Measurements from ENCODE around the gene TEX9. TPM values are rescaled to one million over a fixed set of nuclear protein-coding genes. Genes with fewer than 3 reads are reported as not detected.

Gene TEX9
- polyA plus RNA-seq, 10 donors, result 1.9 to 4.3 (median 2.6) TPM

DNA sequence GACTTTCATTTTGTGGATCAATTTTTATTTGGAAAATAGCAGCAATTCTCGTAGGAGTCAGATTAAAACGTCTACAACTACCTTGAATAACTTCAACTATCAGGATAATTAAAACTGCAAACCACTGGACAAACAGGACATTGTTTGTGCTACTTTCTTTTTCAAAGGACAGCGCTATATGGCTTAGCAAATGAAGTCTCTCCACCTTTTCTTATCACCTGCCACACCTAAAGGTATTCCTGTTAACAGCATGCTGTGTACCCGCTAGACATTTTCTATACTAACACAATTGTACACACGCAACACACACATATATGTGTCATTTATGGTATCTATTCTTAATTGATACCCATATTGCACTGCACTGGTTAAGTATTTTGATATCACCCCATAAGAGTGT, 80.5 kb downstream of the TEX9 start:
- DNase-seq, result no peak

DNA sequence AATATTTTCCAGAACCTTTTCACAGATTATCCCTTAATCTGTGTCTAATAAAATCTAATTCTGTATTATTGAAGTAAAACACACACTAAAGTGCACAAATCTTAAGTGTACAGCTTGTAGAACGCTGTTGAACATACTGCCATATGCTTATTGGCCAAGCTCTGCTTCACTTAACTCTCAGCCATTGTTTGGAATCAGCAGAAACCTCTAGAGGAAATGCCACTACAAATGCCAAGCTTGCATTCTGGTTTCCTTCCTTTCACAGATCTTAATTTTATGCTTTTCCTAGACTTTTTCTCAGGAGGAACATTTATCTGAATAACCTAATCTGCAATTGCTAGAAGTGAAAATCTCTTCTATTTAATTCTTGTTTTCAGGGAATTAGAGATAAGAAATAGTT, 89.6 kb downstream of the TEX9 start:
- DNase-seq, result no peak

DNA sequence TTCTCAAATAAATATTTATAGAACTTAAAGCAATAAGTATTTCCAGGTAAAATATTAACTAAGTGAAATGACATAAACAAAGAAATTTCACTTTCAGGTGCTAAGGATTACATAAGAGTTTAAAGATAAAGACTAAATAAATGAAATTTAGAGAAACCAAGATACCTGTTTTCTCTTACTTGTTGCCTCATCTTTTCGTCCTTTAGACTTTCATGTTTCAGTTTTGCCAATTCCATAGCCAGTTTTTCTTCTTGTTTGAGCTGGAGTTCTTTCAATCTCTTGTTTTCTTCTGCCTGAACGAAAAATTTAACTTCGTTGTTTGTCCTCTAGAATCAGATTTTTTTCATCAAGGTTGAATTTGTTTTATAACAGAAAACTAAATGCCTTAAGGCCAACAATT, 91.0 kb downstream of the TEX9 start:
- DNase-seq, result no peak

DNA sequence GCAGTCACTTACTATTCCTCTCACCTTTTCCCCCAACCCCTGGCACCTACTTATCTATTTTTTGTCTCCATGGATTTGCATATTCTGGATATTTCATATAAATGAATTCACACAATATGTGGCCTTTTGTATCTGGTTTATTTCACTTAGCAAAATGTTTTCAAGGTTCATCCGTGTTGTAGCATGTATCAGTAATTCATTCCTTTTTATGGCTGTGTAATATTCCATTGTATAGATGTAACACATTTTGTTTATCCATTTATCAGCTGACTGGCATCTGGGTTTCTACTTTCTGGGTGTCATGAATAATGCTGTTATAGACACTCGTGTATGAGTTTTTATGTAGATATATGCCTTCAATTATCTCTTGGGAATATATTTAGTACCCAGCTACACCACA, 93.9 kb downstream of the TEX9 start:
- no peak for DNase-seq

DNA sequence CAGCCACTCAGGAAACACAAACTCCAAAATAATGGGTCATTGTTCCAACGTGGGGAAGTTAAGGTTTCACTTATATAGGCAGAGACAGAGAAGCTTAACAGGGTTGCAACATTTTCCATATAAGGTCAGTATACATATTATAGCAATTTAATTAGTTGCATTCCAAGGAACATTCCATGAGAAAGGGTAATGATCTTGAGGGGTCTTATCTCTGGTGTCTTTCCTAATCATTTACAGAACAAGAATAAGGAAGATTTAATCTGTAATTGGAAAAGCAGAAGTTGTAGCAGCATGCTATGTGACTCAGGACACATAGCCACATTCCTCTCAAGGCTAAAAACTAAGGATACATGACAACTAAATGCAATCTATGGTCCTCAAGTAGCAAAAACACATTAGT, 94.8 kb downstream of the TEX9 start:
- DNase-seq, result peak in 1 of 3 donors; percentile 36

DNA sequence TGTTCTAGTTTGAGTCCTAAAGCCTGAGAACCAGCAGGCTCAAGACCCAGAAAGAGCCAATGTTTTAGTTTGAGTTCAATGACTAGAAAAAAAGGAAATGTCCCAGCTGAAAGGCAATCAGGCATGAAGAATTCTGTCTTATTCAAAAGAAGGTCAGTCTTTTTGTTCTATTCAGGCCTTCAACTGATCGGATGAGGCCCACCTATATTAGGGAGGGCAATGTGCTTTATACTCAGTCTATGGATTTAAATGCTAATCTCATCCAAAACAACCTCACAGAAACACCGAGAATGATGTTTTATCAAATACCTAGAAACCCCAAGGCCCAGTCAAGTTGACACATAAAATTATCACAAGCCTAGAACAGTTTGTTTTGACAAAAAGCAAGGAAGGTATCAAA, 95.7 kb downstream of the TEX9 start:
- DNase-seq, result no peak

DNA sequence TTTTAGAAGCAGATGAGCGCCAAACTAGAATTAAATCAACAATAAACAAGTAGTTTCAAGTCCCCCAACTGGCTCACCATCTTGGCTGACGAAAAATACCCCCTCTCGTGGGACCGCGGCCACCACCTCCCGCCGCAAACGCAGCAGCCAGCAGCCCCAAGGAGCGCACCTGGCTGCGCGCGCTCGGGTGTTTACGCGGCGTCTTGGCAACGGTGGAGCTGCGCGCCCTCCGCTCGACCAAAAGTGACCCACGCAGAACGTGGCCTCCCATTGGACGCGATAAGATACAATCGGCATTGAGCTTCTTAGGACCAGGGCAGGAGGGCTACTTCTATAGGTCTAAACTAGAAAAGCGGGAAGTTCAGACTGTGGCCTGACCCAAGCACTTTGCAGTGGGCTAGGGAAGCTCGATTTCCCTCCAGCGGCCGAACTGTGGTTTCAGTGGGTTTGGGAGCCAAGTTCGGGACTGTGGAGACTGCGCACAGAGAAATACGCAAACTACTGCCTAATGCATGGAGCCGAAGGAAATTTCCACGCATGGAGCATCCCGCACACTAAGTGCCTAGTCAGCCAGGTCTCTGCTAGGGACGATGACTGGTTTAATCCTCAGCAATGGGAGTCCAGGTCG, 99.8 kb downstream of the TEX9 start, which contains the start of gene MNS1:
TSS of gene MNS1 (minus strand) at position 245 of the 628 bp plus-strand sequence. CDS start at position 80, 165 bp downstream.
- DNase-seq, result peak; percentile 97 to 99 (median 98)

DNA sequence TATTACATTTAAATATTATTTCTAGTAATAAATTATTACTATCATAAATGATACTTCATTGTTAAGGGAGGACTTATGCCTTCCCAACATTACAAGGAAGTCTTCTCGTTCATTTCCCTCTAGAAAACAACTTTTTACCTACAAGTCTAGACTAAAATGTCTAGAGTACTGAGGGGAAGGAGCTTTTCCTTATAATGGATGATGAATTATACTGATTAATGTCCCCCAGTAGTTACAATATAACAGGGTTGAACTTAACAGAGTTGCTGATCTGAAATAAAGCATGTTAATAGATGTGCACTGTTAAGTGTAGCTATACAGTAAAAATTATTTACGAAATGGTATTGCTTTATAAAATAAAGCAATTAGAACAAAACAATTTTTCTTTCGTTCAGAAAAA, 102.4 kb downstream of the TEX9 start:
- no peak for DNase-seq

DNA sequence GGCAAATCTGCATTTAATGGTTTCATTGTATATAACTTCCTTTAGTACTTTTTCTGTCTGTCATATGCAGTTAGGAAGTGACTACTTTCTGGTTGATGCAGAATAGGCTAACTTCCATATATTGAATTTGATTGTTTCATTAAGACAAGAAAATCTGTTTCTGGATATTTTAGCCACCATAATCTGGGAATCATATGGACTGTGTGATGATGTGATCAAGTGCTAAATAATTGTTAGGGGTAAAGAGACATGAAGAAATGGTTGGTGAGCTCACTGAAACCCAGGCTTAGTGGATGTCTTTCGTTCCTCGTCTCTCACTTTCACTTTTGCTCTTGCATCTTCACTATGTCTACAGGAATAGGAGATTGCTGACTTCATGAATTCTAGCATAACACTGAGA, 103.2 kb downstream of the TEX9 start:
- peak in 2 of 3 donors; percentile 5 to 22 for DNase-seq

DNA sequence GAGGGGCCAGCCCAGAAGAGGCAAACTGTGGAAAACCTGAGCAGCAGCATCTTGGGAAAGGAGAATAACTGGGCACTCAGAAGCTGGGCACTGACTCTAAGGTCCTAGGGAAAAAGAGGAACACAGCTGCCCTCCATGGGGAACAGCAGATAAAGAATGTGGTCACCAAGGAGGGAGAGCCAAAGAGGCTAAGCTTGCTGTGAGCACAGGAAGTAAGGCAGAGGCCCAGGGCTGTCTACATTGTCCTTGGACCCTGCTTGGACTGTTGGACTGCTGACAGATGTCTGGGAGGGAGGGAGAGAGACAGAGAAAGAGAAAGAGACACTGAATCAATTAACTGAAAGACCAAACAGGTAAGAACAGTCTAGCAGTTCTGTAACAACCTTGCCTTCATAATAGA, 104.3 kb downstream of the TEX9 start:
- no peak for DNase-seq

DNA sequence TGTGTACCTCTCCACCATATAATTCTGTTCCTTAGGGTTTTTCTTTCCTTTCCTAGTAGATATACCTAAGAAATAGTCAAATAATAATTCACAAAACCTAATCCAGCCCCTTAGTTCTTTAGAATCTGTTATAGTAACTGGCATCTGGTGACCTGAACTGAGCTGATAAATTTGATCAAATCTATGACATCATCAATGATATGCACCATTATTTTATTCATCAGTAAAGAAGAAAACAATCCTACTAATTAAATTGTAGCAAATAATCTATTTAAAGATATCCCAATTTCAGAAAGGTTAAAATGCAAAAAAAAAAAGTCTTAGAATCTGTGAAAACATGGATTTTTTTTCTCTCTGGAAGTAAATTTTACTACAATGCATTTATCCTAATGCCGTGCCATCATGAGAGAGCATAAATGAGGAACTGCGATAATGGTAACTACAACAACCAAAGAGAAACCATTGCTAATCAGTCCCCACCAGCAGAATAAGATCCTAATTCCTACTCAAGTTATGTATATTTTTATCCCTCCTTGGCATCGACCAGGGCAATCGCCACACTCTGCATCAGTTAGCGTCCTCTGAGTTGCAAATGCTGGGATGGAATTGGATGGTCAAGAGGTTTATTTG, 106.3 kb downstream of the TEX9 start:
- no peak for DNase-seq

DNA sequence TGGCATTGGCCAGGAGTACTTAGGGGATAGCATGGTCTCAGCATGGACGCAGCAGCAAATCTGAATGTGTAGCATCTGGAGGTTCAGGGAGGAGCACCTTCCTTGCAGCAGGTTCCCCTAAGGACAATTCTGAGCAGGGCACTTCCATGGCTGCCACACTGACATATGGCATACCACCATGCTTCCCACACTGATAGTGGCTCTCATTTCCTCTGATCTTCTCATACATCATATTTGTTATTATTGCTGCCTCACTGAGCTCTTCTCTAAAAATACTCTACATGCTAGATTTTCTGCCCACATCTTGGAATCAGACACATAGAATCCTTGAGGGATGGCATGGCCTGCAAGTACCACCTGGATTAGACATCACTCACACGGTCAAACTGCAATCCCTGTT, 107.1 kb downstream of the TEX9 start:
- DNase-seq, result no peak

DNA sequence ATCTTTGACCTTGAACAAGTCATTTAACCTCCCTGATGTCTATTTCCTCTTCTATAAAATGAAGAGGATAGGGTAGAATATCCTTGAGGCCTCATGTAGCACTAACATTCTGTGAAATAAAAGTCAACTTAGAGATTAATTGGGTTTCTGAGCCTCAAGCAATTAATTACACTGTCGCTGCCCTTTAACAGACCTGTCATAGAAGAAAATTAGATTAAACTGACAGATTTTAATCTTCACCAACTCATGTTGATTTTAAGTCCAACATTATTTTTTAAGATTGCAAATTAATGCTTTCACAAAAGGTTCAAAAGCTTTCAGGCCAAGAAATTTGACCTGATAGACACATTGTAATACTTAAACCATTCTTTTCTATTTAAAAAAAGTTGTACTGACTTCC, 107.8 kb downstream of the TEX9 start:
- DNase-seq, result no peak

DNA sequence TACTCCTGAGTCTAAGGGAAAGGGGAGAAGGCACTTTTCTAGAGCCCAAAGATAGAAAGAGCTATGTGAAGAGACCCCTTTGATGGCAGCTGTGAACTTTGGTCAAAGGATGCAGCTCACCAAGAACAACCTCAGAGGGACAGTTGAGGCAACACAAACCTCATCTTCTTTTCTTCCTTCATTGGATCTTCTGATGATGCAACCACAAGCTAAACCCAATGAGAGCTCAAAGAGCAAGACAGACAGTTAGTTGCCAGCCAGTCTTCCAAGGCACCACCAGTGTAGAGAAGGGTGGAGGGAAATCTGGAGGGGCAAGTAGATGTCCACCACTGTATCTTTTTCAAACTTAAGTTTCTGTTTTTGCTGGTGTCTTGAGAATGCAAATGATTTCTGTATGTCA, 110.1 kb downstream of the TEX9 start:
- no peak for DNase-seq

Other genes starting within 250 kb of the TEX9 start
- 10 to 100 TPM in 9 of 10 donors, 1 to 10 TPM in 1; 9.6 to 17.6 (median 14.2) TPM for gene RFX7, start 121.5 kb upstream of the TEX9 start, polyA plus RNA-seq (ENCODE audit: insufficient read length in 10 of 10)
- 1 to 10 TPM; 5.1 to 8.5 (median 6.9) TPM for gene MNS1, start 99.7 kb downstream of the TEX9 start, polyA plus RNA-seq (ENCODE audit: insufficient read length in 10 of 10)